Trophoblast cell (in vitro differentiated cells and primary cell): Measurements from ENCODE around the gene KLHDC1.
A peak's percentile ranks its signal among the peaks of the same experiment; 100 is the strongest.
"Not testable (repeated sequence)": the region's sequence is repeated elsewhere in the genome, so short reads cannot be mapped to it uniquely, and the experiment has no call there.

Experiments used
- DNase-seq, 2 donors: peaks; one replicate each; pipeline ENCODE4 v3.0.0-alpha.2; 2016
- H2AFZ ChIP-seq: 2 replicates; pipeline ENCODE4 v1.6.1; 2013; ENCODE audit warnings: low read length, moderate library complexity, mild to moderate bottlenecking; ENCODE audit not compliant: insufficient read depth, poor library complexity
- H2AK5ac ChIP-seq: 2 replicates; pipeline ENCODE4 v1.6.1; 2013; ENCODE audit warnings: mild to moderate bottlenecking, low read length
- H2BK120ac ChIP-seq: 2 replicates; pipeline ENCODE4 v1.6.1; 2013; ENCODE audit warnings: low read length, mild to moderate bottlenecking, moderate library complexity; ENCODE audit not compliant: insufficient read depth, poor library complexity
- H2BK12ac ChIP-seq: 2 replicates; pipeline ENCODE4 v1.6.1; 2013; ENCODE audit warnings: mild to moderate bottlenecking, low read length, moderate library complexity
- H2BK5ac ChIP-seq: 2 replicates; pipeline ENCODE4 v1.6.1; 2013; ENCODE audit warnings: low read length, low read depth, moderate library complexity, mild to moderate bottlenecking; ENCODE audit not compliant: poor library complexity
- H3K14ac ChIP-seq: 2 replicates; pipeline ENCODE4 v1.6.1; 2013; ENCODE audit warnings: mild to moderate bottlenecking, low read length
- H3K18ac ChIP-seq: 2 replicates; pipeline ENCODE4 v1.6.1; 2013; ENCODE audit warnings: mild to moderate bottlenecking, low read length
- H3K23ac ChIP-seq: 2 replicates; pipeline ENCODE4 v1.6.1; 2013; ENCODE audit warnings: low read length
- H3K27ac ChIP-seq: 2 replicates; pipeline ENCODE4 v1.5.1; 2013; ENCODE audit warnings: low read depth, mild to moderate bottlenecking, inconsistent platforms, low read length, moderate library complexity
- H3K27me3 ChIP-seq: 2 replicates; pipeline ENCODE4 v1.6.1; 2013; ENCODE audit warnings: inconsistent platforms, mild to moderate bottlenecking, low read length, moderate library complexity; ENCODE audit not compliant: insufficient read depth
- H3K36me3 ChIP-seq, 2 experiments: 1 replicate in 1 of 2; 2 replicates in 1 of 2; pipeline ENCODE4 v1.6.1; 2013; ENCODE audit warnings: low read length in 2 of 2, mild to moderate bottlenecking in 2 of 2, moderate library complexity in 1 of 2; ENCODE audit not compliant: insufficient read depth in 2 of 2, control insufficient read depth in 1 of 2
- H3K4ac ChIP-seq: 2 replicates; pipeline ENCODE4 v1.6.1; 2013; ENCODE audit warnings: low read depth, mild to moderate bottlenecking, low read length, moderate library complexity
- H3K4me1 ChIP-seq, 2 experiments: 1 replicate in 1 of 2; 2 replicates in 1 of 2; pipeline ENCODE4 v1.6.1; 2013; ENCODE audit warnings: low read length in 2 of 2, mild to moderate bottlenecking in 2 of 2, moderate library complexity in 1 of 2; ENCODE audit not compliant: insufficient read depth in 2 of 2, control insufficient read depth in 1 of 2
- H3K4me2 ChIP-seq: 2 replicates; pipeline ENCODE4 v1.6.1; 2013; ENCODE audit warnings: inconsistent platforms, mild to moderate bottlenecking, low read length, moderate library complexity
- H3K4me3 ChIP-seq: 2 replicates; pipeline ENCODE4 v1.5.1; 2013; ENCODE audit warnings: mild to moderate bottlenecking, low read depth, low read length, inconsistent platforms
- H3K79me1 ChIP-seq: one replicate; pipeline ENCODE4 v1.6.1; 2013; ENCODE audit warnings: low read length
- H3K79me2 ChIP-seq: 2 replicates; pipeline ENCODE4 v1.6.1; 2013; ENCODE audit warnings: low read length, mild to moderate bottlenecking; ENCODE audit not compliant: control insufficient read depth, insufficient read depth, poor library complexity
- H3K9ac ChIP-seq: 2 replicates; pipeline ENCODE4 v1.6.1; 2013; ENCODE audit warnings: mild to moderate bottlenecking, low read length
- H3K9me3 ChIP-seq: 2 replicates; pipeline ENCODE4 v1.6.1; 2013; ENCODE audit warnings: low read depth, mild to moderate bottlenecking, control low read depth, inconsistent platforms, low read length; ENCODE audit not compliant: insufficient read depth
- H4K12ac ChIP-seq: 2 replicates; pipeline ENCODE4 v1.6.1; 2013; ENCODE audit warnings: low read depth, mild to moderate bottlenecking, low read length, moderate library complexity
- H4K8ac ChIP-seq: 2 replicates; pipeline ENCODE4 v1.6.1; 2013; ENCODE audit warnings: low read depth, mild to moderate bottlenecking, low read length, moderate library complexity
- H4K91ac ChIP-seq: one replicate; pipeline ENCODE4 v1.6.1; 2013; ENCODE audit warnings: low read depth, mild to moderate bottlenecking, low read length, moderate library complexity
- WGBS: extraction: QIAGEN DNeasy Blood & Tissue Kit; methylation state at CpG from one replicate; pipeline ENCODE4 v1.1.7; 2013; ENCODE audit warnings: missing lambda C conversion rate; ENCODE audit not compliant: insufficient read length, insufficient coverage; ENCODE audit errors: extremely low coverage; 5-methylcytosine and 5-hydroxymethylcytosine counted together

The KLHDC1 gene

GRCh38 chr14:49691031-49691430 is 1.9 kb upstream of the KLHDC1 start:
- no peak overlapping the region for H2AK5ac ChIP-seq
- H3K27ac ChIP-seq = no peak overlapping the region
- H3K79me2 ChIP-seq = peaks cover 15% of the 10 kb centered on the region
- no peaks in the 10 kb centered on the region for H3K36me3 ChIP-seq
- no peak for DNase-seq
- no peak overlapping the region for H3K14ac ChIP-seq
- no CpG with 5 or more reads among the region's 4 CpGs for whole genome bisulfite sequencing
- H4K8ac ChIP-seq = no peak overlapping the region
- no peak overlapping the region for H3K9ac ChIP-seq
- no peak overlapping the region for H3K4me3 ChIP-seq
- no peaks in the 10 kb centered on the region for H3K27me3 ChIP-seq
- no peak overlapping the region for H2BK120ac ChIP-seq
- H4K91ac ChIP-seq = no peak overlapping the region
- no peaks in the 10 kb centered on the region for H3K9me3 ChIP-seq
- no peak overlapping the region for H4K12ac ChIP-seq
- no peak overlapping the region for H2AFZ ChIP-seq
- H2BK5ac ChIP-seq = no peak overlapping the region
- no peak overlapping the region for H3K4ac ChIP-seq
- H3K18ac ChIP-seq = no peak overlapping the region
- peaks cover 12% of the 10 kb centered on the region for H3K79me1 ChIP-seq
- no peak overlapping the region for H3K23ac ChIP-seq
- peaks cover 0 to 7% of the 10 kb centered on the region in 2 experiments for H3K4me1 ChIP-seq
- no peak overlapping the region for H2BK12ac ChIP-seq
- H3K4me2 ChIP-seq = no peak overlapping the region

- H2BK12ac ChIP-seq = no peak overlapping the region
- H2AFZ ChIP-seq = no peak overlapping the region
- peak overlapping the region; percentile 76 for H3K4me2 ChIP-seq
- no peak overlapping the region for H3K23ac ChIP-seq
- H3K9me3 ChIP-seq = no peaks in the 10 kb centered on the region
- H4K12ac ChIP-seq = no peak overlapping the region
- no CpG with 5 or more reads among the region's 6 CpGs for WGBS
- no peaks in the 10 kb centered on the region for H3K36me3 ChIP-seq
- H3K27ac ChIP-seq = no peak overlapping the region
- H3K27me3 ChIP-seq = no peaks in the 10 kb centered on the region
- H2BK5ac ChIP-seq = no peak overlapping the region
- H4K8ac ChIP-seq = no peak overlapping the region
- no peak overlapping the region for H2AK5ac ChIP-seq
- peaks cover 15% of the 10 kb centered on the region for H3K79me2 ChIP-seq
- H3K79me1 ChIP-seq = peaks cover 12% of the 10 kb centered on the region
- H3K4me1 ChIP-seq = peaks cover 0 to 6% of the 10 kb centered on the region in 2 experiments
- H3K18ac ChIP-seq = no peak overlapping the region
- no peak overlapping the region for H3K4me3 ChIP-seq
- no peak for DNase-seq
- H3K9ac ChIP-seq = no peak overlapping the region
- H4K91ac ChIP-seq = no peak overlapping the region
- no peak overlapping the region for H2BK120ac ChIP-seq
- H3K4ac ChIP-seq = no peak overlapping the region
- no peak overlapping the region for H3K14ac ChIP-seq
Measured at GRCh38 chr14:49692193-49692757, 645 bp upstream of the KLHDC1 start.

- not testable (repeated sequence) for H2BK5ac ChIP-seq, H2BK120ac ChIP-seq, H3K79me2 ChIP-seq, H3K27ac ChIP-seq, H2AFZ ChIP-seq, H3K79me1 ChIP-seq, H3K4me1 ChIP-seq, H3K4ac ChIP-seq, H2BK12ac ChIP-seq, H3K27me3 ChIP-seq, H3K4me3 ChIP-seq, H3K23ac ChIP-seq, H3K9ac ChIP-seq, H3K9me3 ChIP-seq, H3K18ac ChIP-seq, DNase-seq, H2AK5ac ChIP-seq, H3K36me3 ChIP-seq
- no CpG with 5 or more reads among the region's 13 CpGs for WGBS
- H4K91ac ChIP-seq = peak overlapping the region; percentile 22
- peak overlapping the region; percentile 63 for H3K14ac ChIP-seq
- H4K12ac ChIP-seq = peak overlapping the region; percentile 25
- peak overlapping the region; percentile 76 for H3K4me2 ChIP-seq
- H4K8ac ChIP-seq = peak overlapping the region; percentile 80
Measured at GRCh38 chr14:49693735-49694124, 810 bp downstream of the KLHDC1 start.

GRCh38 chr14:49702725-49703124 is 9.8 kb downstream of the KLHDC1 start:
- H2AK5ac ChIP-seq = no peak overlapping the region
- no peak overlapping the region for H3K27ac ChIP-seq
- no peaks in the 10 kb centered on the region for H3K27me3 ChIP-seq
- no peak overlapping the region for H4K91ac ChIP-seq
- H3K79me2 ChIP-seq = no peaks in the 10 kb centered on the region
- no peak overlapping the region for H2AFZ ChIP-seq
- H3K36me3 ChIP-seq = no peaks in the 10 kb centered on the region
- no peaks in the 10 kb centered on the region for H3K9me3 ChIP-seq
- H3K4me2 ChIP-seq = no peak overlapping the region
- H2BK12ac ChIP-seq = no peak overlapping the region
- H3K4ac ChIP-seq = no peak overlapping the region
- no peaks in the 10 kb centered on the region for H3K4me1 ChIP-seq
- H3K18ac ChIP-seq = no peak overlapping the region
- no peak for DNase-seq
- no peak overlapping the region for H3K4me3 ChIP-seq
- no peak overlapping the region for H4K12ac ChIP-seq
- WGBS = no CpG with 5 or more reads among the region's 4 CpGs
- no peak overlapping the region for H2BK120ac ChIP-seq
- H4K8ac ChIP-seq = no peak overlapping the region
- H3K9ac ChIP-seq = no peak overlapping the region
- no peak overlapping the region for H2BK5ac ChIP-seq
- H3K14ac ChIP-seq = no peak overlapping the region
- H3K79me1 ChIP-seq = no peaks in the 10 kb centered on the region
- H3K23ac ChIP-seq = no peak overlapping the region
